ENCODE results near the gene TMEM248. TPM values are rescaled to one million over a fixed set of nuclear protein-coding genes. Genes with fewer than 3 reads are reported as not detected.
"Not testable (repeated sequence)": the region's sequence is repeated elsewhere in the genome, so short reads cannot be mapped to it uniquely, and the experiment has no call there.

Gene TMEM248
- total and polyA plus RNA-seq, 2 of the 8 experiments (the other 6 are each of a cell fraction or from before 2014, with no cell fraction given): 63.6 to 126 TPM

GRCh38 chr7:66910789-66911188 is 10.2 kb upstream of the TMEM248 start:
- H3K56ac ChIP-seq (replicated peaks; ENCODE audit: insufficient read length, low read depth, low read length): no peak overlapping the region

GRCh38 chr7:66911191-66911590 is 9.8 kb upstream of the TMEM248 start:
- not testable (repeated sequence) for H3K36me3 ChIP-seq (ENCODE audit: control insufficient read depth in 2 of 4, insufficient read depth in 4 of 4, low read length in 3 of 4); H3K27me3 ChIP-seq (replicated peaks in 1 of 4; ENCODE audit: control insufficient read depth in 3 of 4, extremely low read depth in 1 of 4, insufficient read depth in 3 of 4, low read length in 3 of 4); H2BK15ac ChIP-seq (ENCODE audit: low read length); DNase-seq (ENCODE audit: low read depth in 1 of 2, low spot score in 2 of 2); H3K23ac ChIP-seq (ENCODE audit: insufficient read length); H2AFZ ChIP-seq (ENCODE audit: low read length); FAIRE-seq; H3K4me3 ChIP-seq (ENCODE audit: extremely low read depth in 1 of 4, insufficient read depth in 2 of 4, low read depth in 3 of 4, low read length in 4 of 4); H3K79me1 ChIP-seq (ENCODE audit: low read depth, low read length); H2BK12ac ChIP-seq (ENCODE audit: low read depth, low read length); H3K18ac ChIP-seq (ENCODE audit: extremely low read depth, low read length); H3K4me2 ChIP-seq (ENCODE audit: insufficient read depth in 1 of 2, low read depth in 2 of 2, low read length in 2 of 2); H3K56ac ChIP-seq (replicated peaks; ENCODE audit: insufficient read length, low read depth, low read length); H2BK5ac ChIP-seq (ENCODE audit: low read depth, low read length); H3K14ac ChIP-seq (ENCODE audit: insufficient read length); H3K4ac ChIP-seq (replicated peaks; ENCODE audit: insufficient read length, low read depth, low read length); H2BK20ac ChIP-seq (ENCODE audit: low read length); H4K20me1 ChIP-seq (replicated peaks in 1 of 2; ENCODE audit: control insufficient read depth in 1 of 2, insufficient read depth in 2 of 2, low read length in 2 of 2); H4K91ac ChIP-seq (replicated peaks; ENCODE audit: insufficient read length, low read length); H2AK5ac ChIP-seq (ENCODE audit: low read depth, low read length); H3K9me3 ChIP-seq (ENCODE audit: insufficient read depth in 2 of 2, low read depth in 1 of 2, low read length in 1 of 2); H3K79me2 ChIP-seq (ENCODE audit: control insufficient read depth in 1 of 2, insufficient read depth in 2 of 2, low read length in 2 of 2); H4K5ac ChIP-seq (ENCODE audit: insufficient read length, low read depth, low read length); H2BK120ac ChIP-seq (replicated peaks; ENCODE audit: low read depth, low read length); H3K9ac ChIP-seq (replicated peaks in 1 of 4; ENCODE audit: extremely low read depth in 1 of 4, low read depth in 3 of 4, low read length in 3 of 4); H3K23me2 ChIP-seq (ENCODE audit: low read depth, low read length); H4K8ac ChIP-seq (ENCODE audit: extremely low read depth, insufficient read depth, low read length); H3K27ac ChIP-seq (ENCODE audit: low read depth, low read length); H3K4me1 ChIP-seq (replicated peaks in 1 of 4; ENCODE audit: control insufficient read depth in 3 of 4, insufficient read depth in 4 of 4, low read length in 3 of 4)
- CTCF ChIA-PET (ENCODE audit: partially characterized antibody): interaction anchor here (0.6 to 1.0 kb wide), 3 partner anchors 9 to 95 kb away, joined by 3 to 4 read pairs (median 3); no protein-coding TSS in a partner anchor
- 100% methylated on average over 2 of the region's 2 CpGs; no CpG with 5 or more reads in 1 of the 2 experiments for WGBS, 2 experiments (ENCODE audit: extremely low coverage in 1 of 2, insufficient coverage in 1 of 2, insufficient read length in 1 of 2, insufficient replicate concordance in 2 of 2, low coverage in 1 of 2, low lambda C conversion rate in 2 of 2, missing lambda C conversion rate in 1 of 2)
- POLR2A ChIA-PET (ENCODE audit: partially characterized antibody): interaction anchor here (0.6 kb wide), 1 partner anchor 41 kb away, joined by 3 read pairs; no protein-coding TSS in a partner anchor

More at GRCh38 chr7:66910789-66911188, 10.2 kb upstream of the TMEM248 start:
- H2BK120ac ChIP-seq (replicated peaks; ENCODE audit: low read depth, low read length): no peak overlapping the region
- FAIRE-seq: no peak
- H3K4me3 ChIP-seq (ENCODE audit: extremely low read depth in 1 of 4, insufficient read depth in 2 of 4, low read depth in 3 of 4, low read length in 4 of 4): no peak overlapping the region
- H3K4me1 ChIP-seq (replicated peaks in 1 of 4; ENCODE audit: control insufficient read depth in 3 of 4, insufficient read depth in 4 of 4, low read length in 3 of 4): no peaks in the 10 kb centered on the region
- H3K4ac ChIP-seq (replicated peaks; ENCODE audit: insufficient read length, low read depth, low read length): no peak overlapping the region
- H3K79me1 ChIP-seq (ENCODE audit: low read depth, low read length): no peaks in the 10 kb centered on the region
- ChIA-PET POLR2A (ENCODE audit: partially characterized antibody) (no interaction called here), CTCF (ENCODE audit: partially characterized antibody) (interaction anchor here (0.7 to 1.0 kb wide), 2 partner anchors 9 to 15 kb away, joined by 3 to 4 read pairs; no protein-coding TSS in a partner anchor)
- H3K36me3 ChIP-seq (ENCODE audit: control insufficient read depth in 2 of 4, insufficient read depth in 4 of 4, low read length in 3 of 4): no peaks in the 10 kb centered on the region
- H2BK15ac ChIP-seq (ENCODE audit: low read length): no peak overlapping the region
- H3K27ac ChIP-seq (ENCODE audit: low read depth, low read length): no peak overlapping the region
- no peak overlapping the region for H3K14ac ChIP-seq (ENCODE audit: insufficient read length)
- H3K23ac ChIP-seq (ENCODE audit: insufficient read length): no peak overlapping the region
- no peak overlapping the region for H2AFZ ChIP-seq (ENCODE audit: low read length)
- no peaks in the 10 kb centered on the region for H3K9me3 ChIP-seq (ENCODE audit: insufficient read depth in 2 of 2, low read depth in 1 of 2, low read length in 1 of 2)
- H3K27me3 ChIP-seq (replicated peaks in 1 of 4; ENCODE audit: control insufficient read depth in 3 of 4, extremely low read depth in 1 of 4, insufficient read depth in 3 of 4, low read length in 3 of 4): no peaks in the 10 kb centered on the region
- WGBS, 2 experiments (ENCODE audit: extremely low coverage in 1 of 2, insufficient coverage in 1 of 2, insufficient read length in 1 of 2, insufficient replicate concordance in 2 of 2, low coverage in 1 of 2, low lambda C conversion rate in 2 of 2, missing lambda C conversion rate in 1 of 2): 99% methylated on average over 3 of the region's 3 CpGs; no CpG with 5 or more reads in 1 of the 2 experiments
- DNase-seq (ENCODE audit: low read depth in 1 of 2, low spot score in 2 of 2): no peak
- H2BK12ac ChIP-seq (ENCODE audit: low read depth, low read length): no peak overlapping the region
- no peak overlapping the region for H3K4me2 ChIP-seq (ENCODE audit: insufficient read depth in 1 of 2, low read depth in 2 of 2, low read length in 2 of 2)
- H2BK5ac ChIP-seq (ENCODE audit: low read depth, low read length): no peak overlapping the region
- H4K20me1 ChIP-seq (replicated peaks in 1 of 2; ENCODE audit: control insufficient read depth in 1 of 2, insufficient read depth in 2 of 2, low read length in 2 of 2): no peaks in the 10 kb centered on the region
- no peak overlapping the region for H3K9ac ChIP-seq (replicated peaks in 1 of 4; ENCODE audit: extremely low read depth in 1 of 4, low read depth in 3 of 4, low read length in 3 of 4)
- no peaks in the 10 kb centered on the region for H3K23me2 ChIP-seq (ENCODE audit: low read depth, low read length)
- no peak overlapping the region for H4K5ac ChIP-seq (ENCODE audit: insufficient read length, low read depth, low read length)
- no peak overlapping the region for H4K91ac ChIP-seq (replicated peaks; ENCODE audit: insufficient read length, low read length)
- no peaks in the 10 kb centered on the region for H3K79me2 ChIP-seq (ENCODE audit: control insufficient read depth in 1 of 2, insufficient read depth in 2 of 2, low read length in 2 of 2)
- no peak overlapping the region for H4K8ac ChIP-seq (ENCODE audit: extremely low read depth, insufficient read depth, low read length)
- H2BK20ac ChIP-seq (ENCODE audit: low read length): no peak overlapping the region
- TF ChIP-seq CREB1 (IDR thresholded peaks at IDR 0.05): no peak
- no peak overlapping the region for H3K18ac ChIP-seq (ENCODE audit: extremely low read depth, low read length)
- H2AK5ac ChIP-seq (ENCODE audit: low read depth, low read length): no peak overlapping the region

Measured in H1 (cell line).